C4-2B (cell line): ENCODE results near the gene ZFP57.

Experiments used
- CTCF ChIP-seq: fragments of 450-650 bp; conservative IDR thresholded peaks from 2 replicates; pipeline ENCODE4 v1.5.1; 2017; ENCODE audit warnings: mild to moderate bottlenecking
- ZFX ChIP-seq: fragments of 450-650 bp; IDR thresholded peaks from 2 replicates; pipeline ENCODE4 v1.6.1; 2017

- peak; percentile 81 for TF ChIP-seq CTCF
- TF ChIP-seq ZFX: no peak
Measured at GRCh38 chr6:29702519-29703103, 21.7 kb upstream of the ZFP57 start.
